ENCODE data around the gene TRAPPC12. TPM values are rescaled to one million over a fixed set of nuclear protein-coding genes. Genes with fewer than 3 reads are reported as not detected.

Gene TRAPPC12
- total RNA-seq, 2 experiments from 2014 or later = 49.8 to 64.0 TPM

GRCh38 chr2:3427272-3427671 lies 47.8 kb downstream of the TRAPPC12 start:
- CTCF ChIA-PET = no interaction called here
- H3K27me3 ChIP-seq (ENCODE audit: control insufficient read depth in 1 of 2, insufficient read depth in 2 of 2, low read length in 2 of 2) = no peaks in the 10 kb centered on the region
- Mint-ChIP-seq H3K36me3 (ENCODE audit: low read depth) (peaks cover 94% of the 10 kb centered on the region), H3K27me3 (no peaks in the 10 kb centered on the region), H3K4me3 (no peak overlapping the region), H3K9me3 (no peaks in the 10 kb centered on the region), H3K4me1 (ENCODE audit: low read depth) (peaks cover 5% of the 10 kb centered on the region), H3K27ac (no peak overlapping the region)
- no peak for TF ChIP-seq CTCF (IDR thresholded peaks at IDR 0.05)
- POLR2A ChIA-PET = no interaction called here
- H3K4me3 ChIP-seq (ENCODE audit: low read length) = no peak overlapping the region
- no peak overlapping the region for H3K27ac ChIP-seq (ENCODE audit: low read depth in 1 of 2, low read length in 2 of 2)
- intact Hi-C loops (cut with DNase I, micrococcal nuclease) = no loop called here
- ATAC-seq (ENCODE audit: poor library complexity) (no peak), DNase-seq (no peak)
- no peaks in the 10 kb centered on the region for H3K4me1 ChIP-seq (ENCODE audit: insufficient read depth, low read length)
- H3K36me3 ChIP-seq (ENCODE audit: insufficient read depth, low read length) = peaks cover 79% of the 10 kb centered on the region
- no peaks in the 10 kb centered on the region for H3K9me3 ChIP-seq (ENCODE audit: control insufficient read depth in 1 of 2, insufficient read depth in 1 of 2, low read length in 2 of 2)

- no peaks in the 10 kb centered on the region for H3K27me3 ChIP-seq (ENCODE audit: control insufficient read depth in 1 of 2, insufficient read depth in 2 of 2, low read length in 2 of 2)
- H3K27ac Mint-ChIP-seq = no peak overlapping the region
- no peak for TF ChIP-seq CTCF (IDR thresholded peaks at IDR 0.05)
- no peak overlapping the region for H3K27ac ChIP-seq (ENCODE audit: low read depth in 1 of 2, low read length in 2 of 2)
- H3K4me3 ChIP-seq (ENCODE audit: low read length) = no peak overlapping the region
- H3K9me3 Mint-ChIP-seq = no peaks in the 10 kb centered on the region
- ATAC-seq (ENCODE audit: poor library complexity) (no peak), DNase-seq (no peak)
- intact Hi-C loops (cut with DNase I, micrococcal nuclease) = no loop called here
- CTCF ChIA-PET = no interaction called here
- H3K36me3 Mint-ChIP-seq (ENCODE audit: low read depth) = peaks cover 91% of the 10 kb centered on the region
- no peak overlapping the region for H3K4me3 Mint-ChIP-seq
- POLR2A ChIA-PET = interaction anchor here (0.9 kb wide), 1 partner anchor 13 kb away, joined by 6 read pairs; no protein-coding TSS in a partner anchor
- no peaks in the 10 kb centered on the region for H3K4me1 ChIP-seq (ENCODE audit: insufficient read depth, low read length)
- H3K9me3 ChIP-seq (ENCODE audit: control insufficient read depth in 1 of 2, insufficient read depth in 1 of 2, low read length in 2 of 2) = no peaks in the 10 kb centered on the region
- peaks cover 73% of the 10 kb centered on the region for H3K36me3 ChIP-seq (ENCODE audit: insufficient read depth, low read length)
- H3K27me3 Mint-ChIP-seq = no peaks in the 10 kb centered on the region
- peaks cover 5% of the 10 kb centered on the region for H3K4me1 Mint-ChIP-seq (ENCODE audit: low read depth)
These were observed 49.1 kb downstream of the TRAPPC12 start for GRCh38 chr2:3428577-3428976.

- TF ChIP-seq CTCF (IDR thresholded peaks at IDR 0.05) = no peak
- Histone ChIP-seq H3K36me3 (ENCODE audit: insufficient read depth, low read length) (peaks cover 76% of the 10 kb centered on the region), H3K27ac (ENCODE audit: low read depth in 1 of 2, low read length in 2 of 2) (no peak overlapping the region), H3K4me3 (ENCODE audit: low read length) (no peak overlapping the region), H3K27me3 (ENCODE audit: control insufficient read depth in 1 of 2, insufficient read depth in 2 of 2, low read length in 2 of 2) (no peaks in the 10 kb centered on the region), H3K4me1 (ENCODE audit: insufficient read depth, low read length) (no peaks in the 10 kb centered on the region), H3K9me3 (ENCODE audit: control insufficient read depth in 1 of 2, insufficient read depth in 1 of 2, low read length in 2 of 2) (no peaks in the 10 kb centered on the region)
- intact Hi-C loops (cut with DNase I, micrococcal nuclease) = no loop called here
- no peak for DNase-seq
- Mint-ChIP-seq H3K36me3 (ENCODE audit: low read depth) (peaks cover 91% of the 10 kb centered on the region), H3K27me3 (no peaks in the 10 kb centered on the region), H3K27ac (no peak overlapping the region), H3K4me1 (ENCODE audit: low read depth) (no peaks in the 10 kb centered on the region), H3K4me3 (no peak overlapping the region), H3K9me3 (no peaks in the 10 kb centered on the region)
- CTCF ChIA-PET = no interaction called here
- no peak for ATAC-seq (ENCODE audit: poor library complexity)
- POLR2A ChIA-PET = no interaction called here
These were observed 49.6 kb downstream of the TRAPPC12 start for GRCh38 chr2:3429066-3429610.

Measured in CD4-positive, alpha-beta T cell (primary cell).